NCI-H1930 (cell line): ENCODE results near the gene TLR6.

ENCODE experiments used
- DNase-seq, 2 experiments: peaks; one replicate each; lab custom pipeline; 2025; lab: John Stamatoyannopoulos, UW

TLR6 gene

GRCh38 chr4:38868059-38868960, 11.7 kb upstream of the TLR6 start:
- no peak for DNase-seq

GRCh38 chr4:38867478-38868058, 11.0 kb upstream of the TLR6 start, which contains the start of gene FAM114A1:
TSS of gene FAM114A1 (plus strand) at chr4:38867806. CDS start at chr4:38878079, 10,273 bp downstream.
- DNase-seq, result peak in 1 of 2 experiments; percentile 39

- no peak for DNase-seq
Observed at GRCh38 chr4:38866973-38867477, 10.4 kb upstream of the TLR6 start.

- DNase-seq, result no peak
Observed at GRCh38 chr4:38865445-38865844, 8.8 kb upstream of the TLR6 start.

GRCh38 chr4:38861791-38862190, 5.2 kb upstream of the TLR6 start:
- no peak for DNase-seq

- DNase-seq, result peak in 1 of 2 experiments; percentile 39
Observed at GRCh38 chr4:38860788-38861424, 4.3 kb upstream of the TLR6 start.

GRCh38 chr4:38859501-38859900, 2.9 kb upstream of the TLR6 start:
- no peak for DNase-seq

- no peak for DNase-seq
Observed at GRCh38 chr4:38858097-38858420, 1.4 kb upstream of the TLR6 start.

GRCh38 chr4:38857354-38858096, 908 bp upstream of the TLR6 start:
- no peak for DNase-seq

- DNase-seq, result no peak
Observed at GRCh38 chr4:38856046-38856445, 571 bp downstream of the TLR6 start.

- DNase-seq, result no peak
Observed at GRCh38 chr4:38855466-38855865, 1.2 kb downstream of the TLR6 start.

GRCh38 chr4:38846015-38846414, 10.6 kb downstream of the TLR6 start:
- DNase-seq, result no peak

- DNase-seq, result peak; percentile 83 to 85
Observed at GRCh38 chr4:38842994-38843393, 13.6 kb downstream of the TLR6 start.

GRCh38 chr4:38837849-38838248, 18.8 kb downstream of the TLR6 start:
- DNase-seq, result no peak

- no peak for DNase-seq
Observed at GRCh38 chr4:38837334-38837733, 19.3 kb downstream of the TLR6 start.

GRCh38 chr4:38834570-38834969, 22.0 kb downstream of the TLR6 start:
- no peak for DNase-seq

GRCh38 chr4:38832624-38833528, 23.7 kb downstream of the TLR6 start:
- no peak for DNase-seq

- DNase-seq, result no peak
Observed at GRCh38 chr4:38832206-38832605, 24.4 kb downstream of the TLR6 start.

GRCh38 chr4:38831653-38832052, 25.0 kb downstream of the TLR6 start:
- no peak for DNase-seq

GRCh38 chr4:38829237-38829636, 27.4 kb downstream of the TLR6 start:
- no peak for DNase-seq

- DNase-seq, result no peak
Observed at GRCh38 chr4:38823766-38824165, 32.9 kb downstream of the TLR6 start.
